NB4 (cell line): ENCODE data around the gene SEL1L.

Experiments used
- POLR2A ChIP-seq: IDR thresholded peaks from 2 replicates; pipeline ENCODE4 v1.6.1; 2011; ENCODE audit warnings: mild to moderate bottlenecking; ENCODE audit not compliant: insufficient read length; ENCODE audit errors: extremely low read depth
- TF ChIP-seq, protein P1 (sequence below): IDR thresholded peaks from one replicate; pipeline ENCODE4 v1.5.1; 2012; ENCODE audit warnings: low read depth, low read length
- TF ChIP-seq, protein P2 (sequence below): IDR thresholded peaks from 2 replicates; pipeline ENCODE4 v1.6.1; 2011; ENCODE audit warnings: low read depth, low read length

DNA sequence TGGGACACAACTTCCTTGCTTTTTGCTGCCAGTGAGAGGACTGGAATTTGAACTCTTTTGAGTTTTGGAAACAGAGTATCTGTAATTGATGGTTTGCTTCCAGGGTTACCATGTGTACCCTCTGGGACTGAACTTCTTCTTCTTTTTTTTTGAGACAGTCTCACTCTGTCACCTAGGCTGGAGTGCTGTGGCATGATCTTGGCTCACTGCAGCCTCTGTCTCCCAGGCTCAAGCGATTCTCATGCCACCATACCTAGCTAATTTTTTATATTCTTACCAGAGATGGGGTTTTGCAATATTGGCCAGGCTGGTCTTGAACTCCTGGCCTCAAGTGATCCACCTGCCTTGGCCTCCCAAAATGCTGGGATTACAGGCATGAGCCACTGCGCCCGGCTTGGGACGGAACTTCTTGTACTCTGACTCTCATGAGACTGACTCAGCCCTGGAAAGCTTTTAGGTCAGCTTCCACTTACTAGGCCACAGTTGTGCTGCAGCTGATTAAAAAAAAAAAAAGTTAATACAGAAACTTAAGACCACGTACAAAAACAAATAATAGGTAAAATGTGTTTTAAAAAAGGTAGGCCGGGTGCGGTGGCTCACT, 15.8 kb downstream of the SEL1L start:
- TF ChIP-seq, protein P1, sequence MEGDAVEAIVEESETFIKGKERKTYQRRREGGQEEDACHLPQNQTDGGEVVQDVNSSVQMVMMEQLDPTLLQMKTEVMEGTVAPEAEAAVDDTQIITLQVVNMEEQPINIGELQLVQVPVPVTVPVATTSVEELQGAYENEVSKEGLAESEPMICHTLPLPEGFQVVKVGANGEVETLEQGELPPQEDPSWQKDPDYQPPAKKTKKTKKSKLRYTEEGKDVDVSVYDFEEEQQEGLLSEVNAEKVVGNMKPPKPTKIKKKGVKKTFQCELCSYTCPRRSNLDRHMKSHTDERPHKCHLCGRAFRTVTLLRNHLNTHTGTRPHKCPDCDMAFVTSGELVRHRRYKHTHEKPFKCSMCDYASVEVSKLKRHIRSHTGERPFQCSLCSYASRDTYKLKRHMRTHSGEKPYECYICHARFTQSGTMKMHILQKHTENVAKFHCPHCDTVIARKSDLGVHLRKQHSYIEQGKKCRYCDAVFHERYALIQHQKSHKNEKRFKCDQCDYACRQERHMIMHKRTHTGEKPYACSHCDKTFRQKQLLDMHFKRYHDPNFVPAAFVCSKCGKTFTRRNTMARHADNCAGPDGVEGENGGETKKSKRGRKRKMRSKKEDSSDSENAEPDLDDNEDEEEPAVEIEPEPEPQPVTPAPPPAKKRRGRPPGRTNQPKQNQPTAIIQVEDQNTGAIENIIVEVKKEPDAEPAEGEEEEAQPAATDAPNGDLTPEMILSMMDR, result no peak
- TF ChIP-seq POLR2A, result no peak
- TF ChIP-seq, protein P2, sequence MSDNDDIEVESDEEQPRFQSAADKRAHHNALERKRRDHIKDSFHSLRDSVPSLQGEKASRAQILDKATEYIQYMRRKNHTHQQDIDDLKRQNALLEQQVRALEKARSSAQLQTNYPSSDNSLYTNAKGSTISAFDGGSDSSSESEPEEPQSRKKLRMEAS, result no peak
